Measurements from ENCODE around the gene DLAT.
"Not testable (repeated sequence)": the region's sequence is repeated elsewhere in the genome, so short reads cannot be mapped to it uniquely, and the experiment has no call there.

The DLAT gene

GRCh38 chr11:112050721-112051120, 25.5 kb downstream of the DLAT start:
- DNase-seq (ENCODE audit: low read depth) = no peak

GRCh38 chr11:112051768-112052167, 26.6 kb downstream of the DLAT start:
- no peak for DNase-seq (ENCODE audit: low read depth)

- DNase-seq (ENCODE audit: low read depth) = no peak
These were observed 32.0 kb downstream of the DLAT start for GRCh38 chr11:112057170-112057569.

GRCh38 chr11:112058103-112058502, 32.9 kb downstream of the DLAT start:
- no peak for DNase-seq (ENCODE audit: low read depth)

GRCh38 chr11:112062923-112063322, 37.7 kb downstream of the DLAT start:
- no peak for DNase-seq (ENCODE audit: low read depth)

GRCh38 chr11:112073941-112074811, 49.0 kb downstream of the DLAT start, which contains the start of the genes NKAPD1 and PIH1D2:
NKAPD1 (plus strand) TSS chr11:112074299; CDS start chr11:112075575, 1,276 bp downstream.
PIH1D2 (minus strand) TSS chr11:112074017; CDS start chr11:112073174, 843 bp downstream.
- peak; percentile 80 for DNase-seq (ENCODE audit: low read depth)

- peak; percentile 20 for DNase-seq (ENCODE audit: low read depth)
These were observed 57.5 kb downstream of the DLAT start for GRCh38 chr11:112082729-112083128.

- DNase-seq (ENCODE audit: low read depth) = no peak
These were observed 60.7 kb downstream of the DLAT start for GRCh38 chr11:112085822-112086421.

GRCh38 chr11:112086422-112087191, 61.4 kb downstream of the DLAT start, which contains the start of the genes SDHD and TIMM8B:
SDHD (plus strand) TSS chr11:112086873; CDS start chr11:112086908, 35 bp downstream.
TIMM8B (minus strand) TSS chr11:112086756; CDS start chr11:112086723, 33 bp downstream.
- DNase-seq (ENCODE audit: low read depth) = peak; percentile 95

- no peak for DNase-seq (ENCODE audit: low read depth)
These were observed 62.0 kb downstream of the DLAT start for GRCh38 chr11:112087212-112087611.

GRCh38 chr11:112095302-112095701, 70.1 kb downstream of the DLAT start:
- not testable (repeated sequence) for DNase-seq (ENCODE audit: low read depth)

- DNase-seq (ENCODE audit: low read depth) = no peak
These were observed 71.0 kb downstream of the DLAT start for GRCh38 chr11:112096194-112096593.

GRCh38 chr11:112097734-112098528, 72.7 kb downstream of the DLAT start:
- no peak for DNase-seq (ENCODE audit: low read depth)

- no peak for DNase-seq (ENCODE audit: low read depth)
These were observed 75.3 kb downstream of the DLAT start for GRCh38 chr11:112100462-112100861.

GRCh38 chr11:112103446-112103845, 78.2 kb downstream of the DLAT start:
- DNase-seq (ENCODE audit: low read depth) = no peak

GRCh38 chr11:112106070-112106469, 80.9 kb downstream of the DLAT start:
- no peak for DNase-seq (ENCODE audit: low read depth)
